ENCODE results near the gene ADGRV1. TPM values are rescaled to one million over a fixed set of nuclear protein-coding genes. Genes with fewer than 3 reads are reported as not detected.

The ADGRV1 gene
- total RNA-seq, 1 experiment from 2014 or later = 64.8 TPM

GRCh38 chr5:90542827-90543519, 15.6 kb upstream of the ADGRV1 start:
- Mint-ChIP-seq H3K9me3 (peaks cover 3 to 6% of the 10 kb centered on the region in 2 experiments), H3K36me3 (ENCODE audit: insufficient read depth in 1 of 3, low read depth in 3 of 3) (peaks cover 0 to 12% (median 2%) of the 10 kb centered on the region in 3 experiments; a peak in 5 of 7 replicates), H3K27me3 (ENCODE audit: low read depth) (no peaks in the 10 kb centered on the region), H3K4me1 (peaks cover 43 to 48% of the 10 kb centered on the region in 2 experiments), H3K4me3 (peak overlapping the region in 1 of 2 experiments; percentile 40; a peak in 1 of 5 replicates), H3K27ac (peak overlapping the region; percentile 63 to 91 (median 71))
- no peak overlapping the region for H3K56ac ChIP-seq (ENCODE audit: insufficient read length, low read depth, low read length)
- DNase-seq = no peak
- no peaks in the 10 kb centered on the region for H3K79me1 ChIP-seq (ENCODE audit: insufficient read depth, low read depth, low read length, poor library complexity, severe bottlenecking)
- no peak for TF ChIP-seq CTCF (conservative IDR thresholded peaks at IDR 0.05)
- H2BK12ac ChIP-seq (ENCODE audit: insufficient read length, low read depth, low read length) = no peak overlapping the region
- peaks cover 4% of the 10 kb centered on the region for H3K4me1 ChIP-seq (ENCODE audit: insufficient read depth, low read length)
- no peak overlapping the region for H2BK20ac ChIP-seq (ENCODE audit: low read depth, low read length, poor library complexity, severe bottlenecking)
- no peaks in the 10 kb centered on the region for H3K27me3 ChIP-seq (ENCODE audit: insufficient read depth, low read length)
- no peak overlapping the region for H3K27ac ChIP-seq (ENCODE audit: insufficient read length, low read depth, low read length)
- H3K79me2 ChIP-seq (ENCODE audit: insufficient read depth, low read length) = no peaks in the 10 kb centered on the region
- H2AK5ac ChIP-seq (ENCODE audit: insufficient read length, low read length) = no peak overlapping the region
- H3K14ac ChIP-seq (ENCODE audit: insufficient read depth, low read length) = no peak overlapping the region
- H4K8ac ChIP-seq (replicated peaks; ENCODE audit: insufficient read length, low read depth, low read length) = no peak overlapping the region
- H3K23me2 ChIP-seq (ENCODE audit: insufficient read length, low read depth, low read length, poor library complexity, severe bottlenecking) = no peaks in the 10 kb centered on the region
- WGBS (ENCODE audit: extremely low coverage, insufficient read length, low lambda C conversion rate) = no CpG with 5 or more reads among the region's 4 CpGs
- no peak overlapping the region for H2BK15ac ChIP-seq (ENCODE audit: low read depth, low read length)
- H3K4me2 ChIP-seq (ENCODE audit: insufficient read depth, insufficient read length, low read length) = no peak overlapping the region
- H4K91ac ChIP-seq (ENCODE audit: insufficient read length, low read depth, low read length) = no peak overlapping the region
- no peak overlapping the region for H3K4ac ChIP-seq (ENCODE audit: low read depth, low read length)
- H4K20me1 ChIP-seq (ENCODE audit: control insufficient read depth, insufficient read depth, insufficient read length) = no peaks in the 10 kb centered on the region
- no peak overlapping the region for H2BK5ac ChIP-seq (ENCODE audit: insufficient read length, low read length)
- no peak overlapping the region for H2BK120ac ChIP-seq (ENCODE audit: low read depth, low read length, poor library complexity, severe bottlenecking)
- no peak overlapping the region for H3K23ac ChIP-seq (ENCODE audit: insufficient read length, low read depth, low read length)
- H4K5ac ChIP-seq (ENCODE audit: insufficient read length, low read depth, low read length) = no peak overlapping the region
- no peak overlapping the region for H3K18ac ChIP-seq (ENCODE audit: insufficient read length, low read depth, low read length)
- no peak overlapping the region for H2AFZ ChIP-seq (ENCODE audit: low read length)
- no peak overlapping the region for H3T11ph ChIP-seq (ENCODE audit: low read length)
- no peak overlapping the region for H3K9ac ChIP-seq (ENCODE audit: extremely low read depth, insufficient read length, low read length)
- no peaks in the 10 kb centered on the region for H3K9me3 ChIP-seq (ENCODE audit: control insufficient read depth, low read depth, low read length)

All from H9 (cell line).